Calu3 (cell line): Measurements from ENCODE around the gene KIAA1755. TPM values are rescaled to one million over a fixed set of nuclear protein-coding genes. Genes with fewer than 3 reads are reported as not detected.

Experiments used
- BruUV-seq: library from RNA; stranded (reverse); fragments of 400-500 nt; replicated peaks from 2 replicates; lab custom pipeline; 2021; lab: Mats Ljungman, UMichigan
- CTCF ChIA-PET: fragments of 300-600 bp; sonication (Branson Sonifier 250); formaldehyde crosslinking; loops from one replicate; lab custom pipeline; 2022; ENCODE audit warnings: antibody characterized with exemption; lab: Charles Lee
- DNase-seq: peaks from one replicate; pipeline ENCODE4 v3.0.0; 2022
- H3K27ac Mint-ChIP-seq: one replicate; pipeline ENCODE4 v1.8.0; 2022; ENCODE audit warnings: mixed read lengths; ENCODE audit not compliant: unreplicated experiment
- H3K27me3 Mint-ChIP-seq: one replicate; pipeline ENCODE4 v1.8.0; 2022; ENCODE audit warnings: mixed read lengths; ENCODE audit not compliant: unreplicated experiment
- H3K36me3 Mint-ChIP-seq: one replicate; pipeline ENCODE4 v1.8.0; 2022; ENCODE audit warnings: mild to moderate bottlenecking, moderate library complexity, mixed read lengths; ENCODE audit not compliant: insufficient read depth, unreplicated experiment
- H3K4me1 Mint-ChIP-seq: one replicate; pipeline ENCODE4 v1.8.0; 2022; ENCODE audit warnings: mild to moderate bottlenecking, low read depth, mixed read lengths; ENCODE audit not compliant: unreplicated experiment
- H3K4me3 Mint-ChIP-seq: one replicate; pipeline ENCODE4 v1.8.0; 2022; ENCODE audit warnings: mild to moderate bottlenecking, low read depth, moderate library complexity, mixed read lengths; ENCODE audit not compliant: unreplicated experiment
- H3K9me3 Mint-ChIP-seq: one replicate; pipeline ENCODE4 v1.8.0; 2022; ENCODE audit warnings: low read depth, mixed read lengths; ENCODE audit not compliant: unreplicated experiment
- intact Hi-C: fragments of 100-400 bp; cut with micrococcal nuclease; formaldehyde crosslinking; loops from one replicate; pipeline ENCODE4 v1.10.0; 2022; ENCODE audit not compliant: unreplicated experiment
- total RNA-seq: library from RNA; stranded (reverse); gene quantifications from 2 replicates; pipeline ENCODE4 v1.2.3, GENCODE V29; 2022
- TF ChIP-seq, protein P1 (sequence below): fragments of 200-600 bp; IDR thresholded peaks from one replicate; pipeline ENCODE4 v1.8.0; 2022; ENCODE audit warnings: antibody characterized with exemption; ENCODE audit not compliant: unreplicated experiment

The KIAA1755 gene
- total RNA-seq, 1 experiment from 2014 or later, result not detected

- BruUV-seq, result no TSS peak
- Mint-ChIP-seq H3K27ac (peak overlapping the region; percentile 0), H3K9me3 (peaks cover 10% of the 10 kb centered on the region), H3K36me3 (no peaks in the 10 kb centered on the region), H3K4me1 (peaks cover 45% of the 10 kb centered on the region), H3K4me3 (no peak overlapping the region), H3K27me3 (no peaks in the 10 kb centered on the region)
- DNase-seq, result peak; percentile 42
- CTCF ChIA-PET, result interaction anchor here (0.6 to 1.2 kb wide), 4 partner anchors 10 to 227 kb away, joined by 3 to 4 read pairs (median 4); no protein-coding TSS in a partner anchor
- TF ChIP-seq, protein P1, sequence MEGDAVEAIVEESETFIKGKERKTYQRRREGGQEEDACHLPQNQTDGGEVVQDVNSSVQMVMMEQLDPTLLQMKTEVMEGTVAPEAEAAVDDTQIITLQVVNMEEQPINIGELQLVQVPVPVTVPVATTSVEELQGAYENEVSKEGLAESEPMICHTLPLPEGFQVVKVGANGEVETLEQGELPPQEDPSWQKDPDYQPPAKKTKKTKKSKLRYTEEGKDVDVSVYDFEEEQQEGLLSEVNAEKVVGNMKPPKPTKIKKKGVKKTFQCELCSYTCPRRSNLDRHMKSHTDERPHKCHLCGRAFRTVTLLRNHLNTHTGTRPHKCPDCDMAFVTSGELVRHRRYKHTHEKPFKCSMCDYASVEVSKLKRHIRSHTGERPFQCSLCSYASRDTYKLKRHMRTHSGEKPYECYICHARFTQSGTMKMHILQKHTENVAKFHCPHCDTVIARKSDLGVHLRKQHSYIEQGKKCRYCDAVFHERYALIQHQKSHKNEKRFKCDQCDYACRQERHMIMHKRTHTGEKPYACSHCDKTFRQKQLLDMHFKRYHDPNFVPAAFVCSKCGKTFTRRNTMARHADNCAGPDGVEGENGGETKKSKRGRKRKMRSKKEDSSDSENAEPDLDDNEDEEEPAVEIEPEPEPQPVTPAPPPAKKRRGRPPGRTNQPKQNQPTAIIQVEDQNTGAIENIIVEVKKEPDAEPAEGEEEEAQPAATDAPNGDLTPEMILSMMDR, result no peak
- intact Hi-C loops, result no loop called here
Observed at GRCh38 chr20:38275815-38276550, 15.4 kb upstream of the KIAA1755 start.

GRCh38 chr20:38272961-38273360 is 12.4 kb upstream of the KIAA1755 start:
- Mint-ChIP-seq H3K9me3 (peaks cover 10% of the 10 kb centered on the region), H3K4me3 (no peak overlapping the region), H3K27ac (no peak overlapping the region), H3K4me1 (peaks cover 40% of the 10 kb centered on the region), H3K27me3 (peaks cover 11% of the 10 kb centered on the region), H3K36me3 (no peaks in the 10 kb centered on the region)
- CTCF ChIA-PET, result interaction anchor here (0.6 to 1.0 kb wide), 3 partner anchors 10 to 224 kb away, joined by 3 to 4 read pairs (median 3); no protein-coding TSS in a partner anchor
- BruUV-seq, result no TSS peak
- DNase-seq, result no peak
- TF ChIP-seq, protein P1, result no peak
- intact Hi-C loops, result no loop called here

GRCh38 chr20:38272398-38272797 is 11.9 kb upstream of the KIAA1755 start:
- H3K36me3 Mint-ChIP-seq, result no peaks in the 10 kb centered on the region
- H3K4me3 Mint-ChIP-seq, result no peak overlapping the region
- no TSS peak for BruUV-seq
- DNase-seq, result no peak
- peaks cover 13% of the 10 kb centered on the region for H3K27me3 Mint-ChIP-seq
- TF ChIP-seq, protein P1, result no peak
- intact Hi-C loops, result no loop called here
- no peak overlapping the region for H3K27ac Mint-ChIP-seq
- H3K9me3 Mint-ChIP-seq, result peaks cover 10% of the 10 kb centered on the region
- peaks cover 40% of the 10 kb centered on the region for H3K4me1 Mint-ChIP-seq
- CTCF ChIA-PET, result interaction anchor here (0.7 to 1.0 kb wide), 2 partner anchors 9 to 54 kb away, joined by 3 to 4 read pairs; no protein-coding TSS in a partner anchor

GRCh38 chr20:38271608-38272120 is 11.1 kb upstream of the KIAA1755 start:
- peak overlapping the region; percentile 2 for H3K27ac Mint-ChIP-seq
- intact Hi-C loops, result no loop called here
- BruUV-seq, result no TSS peak
- CTCF ChIA-PET, result interaction anchor here (0.7 kb wide), 1 partner anchor 54 kb away, joined by 4 read pairs; no protein-coding TSS in a partner anchor
- no peak overlapping the region for H3K4me3 Mint-ChIP-seq
- H3K27me3 Mint-ChIP-seq, result peaks cover 20% of the 10 kb centered on the region
- TF ChIP-seq, protein P1, result no peak
- no peak for DNase-seq
- peaks cover 40% of the 10 kb centered on the region for H3K4me1 Mint-ChIP-seq
- H3K36me3 Mint-ChIP-seq, result no peaks in the 10 kb centered on the region
- H3K9me3 Mint-ChIP-seq, result peaks cover 10% of the 10 kb centered on the region
